HG03108 (cell line): ENCODE measurements around the gene EAF1.
"Not testable (repeated sequence)": the region's sequence is repeated elsewhere in the genome, so short reads cannot be mapped to it uniquely, and the experiment has no call there.

Source experiments
- ATAC-seq: cut with Tn5 transposase; IDR thresholded peaks from one replicate; pipeline ENCODE4 v1.9.1; 2021; ENCODE audit warnings: moderate library complexity; ENCODE audit not compliant: unreplicated experiment

Gene EAF1

GRCh38 chr3:15451216-15452113 lies 24.1 kb downstream of the EAF1 start:
- ATAC-seq, result no peak

- no peak for ATAC-seq
Measured at GRCh38 chr3:15452156-15452555, 24.8 kb downstream of the EAF1 start.

- ATAC-seq, result no peak
Measured at GRCh38 chr3:15452961-15453360, 25.6 kb downstream of the EAF1 start.

- ATAC-seq, result no peak
Measured at GRCh38 chr3:15453501-15453900, 26.1 kb downstream of the EAF1 start.

DNA sequence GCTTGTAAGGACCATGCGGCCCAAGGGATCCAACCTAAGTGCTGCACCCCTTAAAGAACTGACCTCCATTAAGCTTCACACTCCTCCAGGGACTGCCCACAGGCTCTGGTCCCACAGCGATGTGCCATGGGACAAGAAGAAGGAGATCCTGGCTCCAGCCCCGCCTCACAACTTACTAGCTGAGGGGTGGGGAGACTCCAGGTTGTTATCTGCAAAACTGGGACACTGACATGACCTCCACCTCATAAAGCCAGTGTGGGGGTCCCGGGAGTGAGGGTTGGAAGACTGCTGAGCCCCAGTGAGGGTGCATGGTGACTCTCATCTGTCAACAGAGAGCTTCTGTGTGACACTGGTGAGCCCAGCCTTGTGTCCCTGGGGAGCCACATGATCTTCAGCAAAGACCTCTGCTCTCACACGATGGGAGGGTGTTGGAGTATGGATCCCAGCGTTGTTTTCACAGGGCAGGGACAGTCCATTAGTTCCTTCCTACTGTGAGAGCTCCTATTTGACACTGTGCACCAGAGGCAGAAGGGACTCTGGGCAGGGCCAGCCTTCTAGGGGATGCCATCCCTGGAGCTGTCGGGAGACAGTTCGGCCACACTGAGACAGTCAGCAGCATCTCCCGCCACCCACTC lies 26.7 kb downstream of the EAF1 start:
- ATAC-seq, result no peak

DNA sequence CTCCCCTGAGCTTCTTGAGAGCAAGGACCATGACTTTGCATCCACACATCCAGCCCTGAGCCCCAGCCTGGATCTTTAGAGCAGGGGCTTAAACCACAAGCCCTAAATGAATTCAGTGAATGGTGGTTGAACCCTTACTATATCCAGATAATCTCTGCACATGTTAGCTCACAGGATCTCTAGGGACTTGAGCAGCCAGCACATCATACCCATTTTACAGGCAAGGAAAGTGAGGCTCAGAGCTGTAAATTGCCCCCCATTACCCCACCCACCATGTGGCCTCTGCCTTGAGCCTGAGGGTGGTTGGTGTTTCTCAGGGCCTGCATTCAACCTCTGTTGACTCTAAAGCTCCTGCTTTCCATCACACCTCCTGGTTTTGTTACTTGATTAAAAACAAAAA lies 27.6 kb downstream of the EAF1 start:
- no peak for ATAC-seq

DNA sequence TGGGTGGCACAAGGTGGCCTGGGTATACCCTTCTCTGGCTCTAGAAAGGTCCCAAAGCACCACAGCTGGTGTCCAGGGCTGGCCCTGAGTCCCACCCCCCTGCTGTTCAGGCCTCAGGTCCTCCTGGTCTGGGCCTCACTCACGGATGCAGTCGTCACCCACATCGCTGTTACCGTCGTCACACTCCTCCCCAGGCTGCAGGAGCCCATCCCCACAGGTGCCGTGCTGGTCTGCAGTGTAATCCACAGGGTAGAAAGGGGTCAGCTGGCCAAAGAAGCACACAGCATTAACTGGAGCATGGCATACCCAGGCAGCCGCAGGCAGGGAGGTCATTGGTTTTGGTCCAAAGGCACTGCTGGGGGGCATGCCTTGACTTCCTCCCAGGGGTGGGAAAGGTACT lies 28.4 kb downstream of the EAF1 start:
- no peak for ATAC-seq

DNA sequence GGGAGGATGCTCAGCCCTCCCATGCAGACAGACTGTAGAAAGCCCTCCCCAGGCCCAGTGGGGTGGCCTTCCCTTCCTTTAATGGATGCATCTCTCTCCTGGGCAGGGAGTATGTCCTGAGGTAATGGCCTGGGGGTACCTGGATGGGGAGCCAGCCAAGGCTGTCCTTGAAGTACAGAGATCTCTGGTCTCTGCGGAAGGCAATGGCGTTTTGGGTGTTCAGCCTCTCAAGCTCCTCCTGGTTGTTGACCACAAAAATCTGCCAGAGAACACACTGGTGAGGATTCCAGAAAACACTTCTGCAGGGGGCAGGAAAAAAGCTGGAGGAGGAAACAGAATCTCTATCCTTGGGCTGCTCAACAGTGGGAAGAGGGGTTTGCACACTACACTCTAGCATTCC lies 28.9 kb downstream of the EAF1 start:
- ATAC-seq, result no peak

GRCh38 chr3:15456915-15457314 lies 29.5 kb downstream of the EAF1 start:
- ATAC-seq, result not testable (repeated sequence)

DNA sequence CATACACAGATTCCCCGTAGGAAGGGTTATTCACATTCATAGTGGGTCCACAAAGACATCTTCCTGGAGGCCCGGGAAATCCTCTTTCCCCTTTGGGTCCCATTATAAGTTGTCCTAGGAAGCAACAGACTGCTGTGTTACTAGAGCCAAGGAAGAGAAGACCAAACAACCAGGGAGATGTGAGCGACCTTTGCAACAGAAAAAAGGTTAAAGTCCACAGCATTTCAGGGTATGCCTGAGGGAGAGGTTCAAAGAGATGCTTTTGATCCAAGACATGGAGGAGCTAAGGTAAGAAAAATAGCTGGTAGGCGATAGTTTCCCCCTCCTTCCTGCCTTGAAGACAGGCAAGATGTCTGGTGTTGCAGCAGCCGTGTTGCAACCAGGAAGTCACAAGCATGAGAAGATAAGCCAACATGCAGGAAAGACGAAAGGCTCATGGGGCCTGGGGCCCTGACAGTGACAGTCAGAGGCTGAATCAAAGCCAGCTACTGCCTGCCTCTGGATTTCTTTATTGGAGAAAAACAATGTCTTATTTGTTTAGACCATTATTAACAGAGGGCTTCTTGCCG lies 30.9 kb downstream of the EAF1 start:
- no peak for ATAC-seq

DNA sequence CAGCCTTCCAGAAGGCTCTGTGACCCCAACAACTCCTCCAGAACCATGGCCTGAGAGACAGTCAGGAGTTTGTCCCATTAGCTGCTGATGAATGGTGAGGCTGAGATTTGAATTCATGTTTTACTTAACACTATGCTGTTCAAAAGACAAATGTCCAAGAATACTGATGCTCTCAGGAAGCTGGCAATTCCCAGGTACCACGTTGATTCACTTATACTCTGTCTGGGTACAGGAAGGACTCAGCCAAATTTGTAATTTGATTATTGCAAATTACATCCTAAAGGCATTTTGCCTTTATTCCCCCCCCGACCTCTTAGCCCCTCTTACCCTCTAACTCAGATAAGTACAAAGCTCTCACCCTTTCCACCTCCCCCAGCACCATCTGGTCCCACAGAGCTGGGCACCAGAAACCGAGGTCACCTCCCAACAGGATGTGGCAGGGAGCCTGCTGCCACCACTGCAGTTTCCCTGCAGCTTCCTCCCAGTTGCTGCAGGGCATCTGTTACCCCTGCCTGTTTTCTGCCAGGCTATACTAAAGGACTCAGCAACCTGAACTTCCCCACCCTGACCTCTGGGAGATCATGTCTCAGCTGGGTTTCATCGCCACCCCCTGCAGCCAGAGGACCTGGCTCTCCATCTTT lies 33.6 kb downstream of the EAF1 start:
- no peak for ATAC-seq

DNA sequence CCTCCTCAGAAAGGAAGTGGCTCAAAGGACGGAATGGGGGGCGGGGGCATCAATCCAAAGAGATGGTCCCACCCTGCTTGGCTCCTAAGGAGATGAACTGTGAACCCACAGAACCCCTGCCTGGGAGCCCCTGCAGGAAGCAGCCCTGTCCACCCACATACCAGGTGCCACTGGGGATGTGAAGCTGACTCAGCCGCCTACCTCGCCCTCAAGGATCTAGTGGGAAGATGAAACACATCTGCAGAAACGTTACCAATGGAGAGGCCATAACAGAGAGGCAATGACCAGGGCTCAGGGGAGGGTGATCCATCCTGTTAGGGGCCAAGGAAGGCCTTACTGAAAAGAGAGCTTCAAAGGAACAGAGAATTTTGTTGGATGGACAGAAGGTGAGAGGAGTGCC lies 35.1 kb downstream of the EAF1 start:
- ATAC-seq, result no peak

DNA sequence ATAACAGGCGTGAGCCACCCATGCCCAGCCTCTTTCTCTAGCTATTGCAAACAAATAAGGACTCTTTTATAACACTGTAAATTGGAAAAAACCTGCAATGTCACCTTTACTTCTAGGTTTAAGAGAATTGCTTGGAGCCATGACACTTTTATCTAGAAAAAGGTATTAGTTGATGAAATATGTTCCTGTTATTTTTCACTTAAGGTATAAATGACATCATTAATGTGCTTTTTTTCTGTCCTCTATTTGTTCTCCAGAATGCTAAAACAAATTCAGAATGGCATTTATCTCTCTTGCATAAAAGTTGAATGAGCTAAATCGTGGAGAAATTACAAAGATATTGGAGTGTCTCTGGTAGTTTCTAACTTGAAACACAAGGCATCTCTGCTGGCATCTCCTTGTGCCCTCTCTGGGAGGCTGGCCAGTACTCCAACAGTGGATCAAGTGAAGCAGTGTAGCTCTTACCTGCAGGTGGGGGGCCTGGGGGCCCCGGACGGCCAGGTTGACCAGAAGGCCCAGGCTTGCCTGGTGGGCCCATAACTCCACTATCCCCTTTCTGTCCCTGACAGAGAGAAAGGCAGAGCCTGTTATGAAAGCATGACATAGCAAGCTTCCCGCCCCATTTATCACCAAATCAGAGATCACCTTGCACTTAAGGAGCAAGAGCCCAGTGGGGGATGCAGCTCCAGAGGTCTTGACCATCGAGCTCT lies 38.6 kb downstream of the EAF1 start:
- no peak for ATAC-seq

- no peak for ATAC-seq
Measured at GRCh38 chr3:15467227-15468181, 40.1 kb downstream of the EAF1 start.

- ATAC-seq, result no peak
Measured at GRCh38 chr3:15470261-15470660, 42.9 kb downstream of the EAF1 start.

DNA sequence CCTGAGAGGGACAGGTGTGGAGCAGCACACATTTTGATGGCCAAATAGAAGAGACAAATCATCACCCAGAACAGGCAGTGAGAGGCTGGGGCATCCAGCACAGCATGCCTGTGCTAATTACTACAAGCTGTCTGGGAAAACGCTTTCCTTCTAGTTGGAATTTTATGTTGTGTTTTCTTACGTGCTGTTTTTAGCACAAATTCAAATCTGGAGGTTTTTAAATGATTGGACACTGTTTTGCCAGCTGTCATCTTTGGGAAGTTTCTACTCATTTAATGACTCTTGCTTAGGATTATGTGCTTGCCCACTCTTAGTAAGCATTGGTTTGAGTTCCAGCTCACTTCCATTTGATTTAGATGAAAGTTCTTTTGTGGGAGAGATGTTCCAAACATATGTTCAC lies 43.5 kb downstream of the EAF1 start:
- no peak for ATAC-seq

DNA sequence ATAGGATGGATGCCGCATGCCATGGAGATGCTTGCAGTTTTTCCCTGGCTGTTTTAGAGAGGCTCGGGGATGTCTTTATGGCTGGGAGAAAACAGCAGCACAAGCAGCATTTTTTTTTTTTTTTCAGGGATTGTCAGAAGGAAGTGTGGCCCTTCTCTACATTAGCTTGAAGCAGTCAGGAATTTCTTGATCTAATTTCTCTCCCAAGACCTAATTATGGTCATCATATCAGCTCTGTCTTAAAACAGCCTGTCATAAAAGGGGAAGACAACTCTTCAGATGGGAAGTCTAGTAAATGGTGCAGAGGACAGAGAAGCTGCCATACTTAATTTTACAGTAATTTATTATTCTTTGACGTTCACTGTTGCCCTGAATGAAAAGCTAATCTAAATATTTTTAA lies 44.5 kb downstream of the EAF1 start:
- no peak for ATAC-seq

DNA sequence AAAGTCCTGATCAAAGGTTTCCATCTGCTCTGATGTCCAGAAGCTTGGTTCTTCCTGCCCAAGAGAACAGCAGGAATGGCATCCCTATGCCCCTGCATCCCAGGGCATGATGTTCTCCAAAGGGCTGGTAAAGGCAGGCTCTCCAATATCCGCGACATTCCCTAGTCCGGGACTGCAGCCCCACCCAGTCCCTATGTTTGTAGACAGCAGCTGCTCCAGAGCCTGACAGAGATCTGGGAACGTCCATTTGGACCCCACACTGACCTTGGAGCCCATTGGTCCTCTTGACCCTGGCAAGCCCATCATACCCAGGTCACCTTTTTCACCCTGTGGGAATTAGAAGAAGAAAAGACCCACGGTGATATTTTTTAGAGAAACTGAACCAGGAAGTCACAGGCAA lies 47.8 kb downstream of the EAF1 start:
- ATAC-seq, result no peak

DNA sequence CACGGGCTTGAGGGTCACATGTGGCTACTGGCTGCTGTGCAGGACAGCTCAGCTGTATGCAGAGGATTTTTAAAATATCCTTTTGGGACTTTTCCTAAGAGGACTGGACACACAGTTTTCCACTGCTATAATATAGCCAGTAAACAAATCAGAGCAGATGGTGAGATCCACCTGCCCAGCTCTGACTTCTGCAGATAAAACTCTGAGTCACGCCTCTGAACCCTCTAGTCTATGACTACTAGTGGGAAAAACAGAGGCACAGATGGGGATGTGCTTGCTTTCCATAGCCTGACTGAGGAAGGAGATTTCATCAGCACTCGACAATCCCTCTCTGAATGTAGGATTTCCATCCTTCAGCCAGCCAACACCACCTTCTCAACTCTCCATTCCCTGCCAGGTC lies 49.0 kb downstream of the EAF1 start:
- no peak for ATAC-seq
